ENCODE data around the gene TMEM259. TPM values are rescaled to one million over a fixed set of nuclear protein-coding genes. Genes with fewer than 3 reads are reported as not detected.

TMEM259 gene
- total and polyA plus RNA-seq, 8 donors = 59.7 to 536 (median 238) TPM

DNA sequence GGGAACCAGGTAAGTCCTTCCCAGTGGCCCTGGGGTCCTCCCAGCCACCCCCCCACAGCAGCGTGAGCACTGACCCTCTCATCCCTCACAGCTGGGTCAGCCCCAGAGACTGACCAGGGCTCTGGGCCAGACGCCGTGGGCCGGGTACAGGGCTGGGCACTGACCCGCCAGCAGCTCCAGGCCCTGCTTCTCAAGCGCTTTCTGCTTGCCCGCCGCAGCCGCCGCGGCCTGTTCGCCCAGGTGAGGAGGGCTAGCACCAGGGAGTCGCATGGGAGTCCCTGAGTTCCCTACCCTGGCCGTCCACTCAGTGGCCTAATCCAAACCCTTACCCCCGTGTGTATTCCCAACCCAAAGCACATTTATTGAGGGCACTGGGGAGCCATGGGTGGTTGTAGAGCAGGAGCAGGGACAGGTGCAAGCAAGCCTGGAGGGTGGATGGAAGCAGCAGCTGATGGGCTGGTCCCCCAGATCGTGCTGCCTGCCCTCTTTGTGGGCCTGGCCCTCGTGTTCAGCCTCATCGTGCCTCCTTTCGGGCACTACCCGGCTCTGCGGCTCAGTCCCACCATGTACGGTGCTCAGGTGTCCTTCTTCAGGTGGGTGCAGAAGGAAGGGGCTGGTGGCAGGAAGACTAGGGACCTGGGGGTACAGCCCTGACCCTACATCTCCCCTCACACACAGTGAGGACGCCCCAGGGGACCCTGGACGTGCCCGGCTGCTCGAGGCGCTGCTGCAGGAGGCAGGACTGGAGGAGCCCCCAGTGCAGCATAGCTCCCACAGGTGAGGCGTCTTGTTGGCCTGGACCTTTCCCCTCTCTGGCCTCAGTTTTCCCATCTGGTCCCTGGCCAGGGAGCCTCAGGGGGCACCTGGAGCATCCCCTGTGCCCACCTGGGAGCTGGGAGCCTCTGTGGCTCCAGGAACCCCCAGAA, 33.4 kb upstream of the TMEM259 start:
- H3K9me3 ChIP-seq = peaks cover 4 to 37% (median 29%) of the 10 kb centered on the region in 4 donors
- peaks cover 0 to 34% (median 12%) of the 10 kb centered on the region in 4 donors for H3K36me3 ChIP-seq
- WGBS, 5 donors = 87 to 94% (median 94%) methylated on average over 15 to 28 of the region's 28 CpGs

DNA sequence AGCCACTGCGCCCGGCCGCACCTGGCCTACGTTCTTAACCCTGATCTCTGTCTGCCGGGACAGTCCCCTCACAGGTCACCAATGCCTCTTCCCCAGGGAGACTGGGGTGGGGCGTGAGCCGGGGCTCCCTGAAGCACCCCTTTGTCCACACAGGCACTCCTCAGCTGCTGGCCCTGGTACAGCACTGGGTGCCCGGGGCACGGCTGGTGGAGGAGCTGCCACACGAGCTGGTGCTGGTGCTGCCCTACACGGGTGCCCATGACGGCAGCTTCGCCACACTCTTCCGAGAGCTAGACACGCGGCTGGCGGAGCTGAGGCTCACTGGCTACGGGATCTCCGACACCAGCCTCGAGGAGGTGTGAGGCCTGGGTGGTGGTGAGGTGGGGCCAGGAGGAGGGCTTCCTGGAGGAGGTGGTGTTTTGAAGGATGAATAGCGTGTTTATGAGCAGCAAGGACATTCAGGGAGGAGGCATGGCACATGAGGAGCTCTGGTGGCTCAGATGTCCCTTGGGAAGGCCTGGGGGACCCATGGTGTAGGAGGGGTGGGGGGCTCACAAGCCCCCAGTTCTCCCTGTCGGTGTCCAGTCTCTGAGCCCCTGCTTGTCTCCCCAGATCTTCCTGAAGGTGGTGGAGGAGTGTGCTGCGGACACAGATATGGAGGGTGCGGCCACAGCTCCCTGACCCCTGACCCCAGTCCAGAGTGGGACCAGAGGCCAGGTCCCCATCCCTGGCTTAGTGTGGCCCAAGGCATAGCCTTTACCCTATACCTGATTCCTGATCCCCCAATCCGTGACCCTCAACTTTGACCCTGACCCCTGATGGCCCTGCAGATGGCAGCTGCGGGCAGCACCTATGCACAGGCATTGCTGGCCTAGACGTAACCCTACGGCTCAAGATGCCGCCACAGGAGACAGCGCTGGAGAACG, 32.5 kb upstream of the TMEM259 start:
- DNase-seq = no peak
- intact Hi-C loops (cut with DNase I; ENCODE audit: low total_unique reads) = no loop called here
- 87 to 94% (median 92%) methylated on average over 25 to 31 of the region's 31 CpGs for WGBS, 5 donors

More for the DNA sequence above, 33.4 kb upstream of the TMEM259 start:
- Histone ChIP-seq H3K27me3 (no peaks in the 10 kb centered on the region), H3K4me3 (no peak overlapping the region), H3K27ac (no peak overlapping the region), H3K4me1 (no peaks in the 10 kb centered on the region)
- TF ChIP-seq, protein P1, sequence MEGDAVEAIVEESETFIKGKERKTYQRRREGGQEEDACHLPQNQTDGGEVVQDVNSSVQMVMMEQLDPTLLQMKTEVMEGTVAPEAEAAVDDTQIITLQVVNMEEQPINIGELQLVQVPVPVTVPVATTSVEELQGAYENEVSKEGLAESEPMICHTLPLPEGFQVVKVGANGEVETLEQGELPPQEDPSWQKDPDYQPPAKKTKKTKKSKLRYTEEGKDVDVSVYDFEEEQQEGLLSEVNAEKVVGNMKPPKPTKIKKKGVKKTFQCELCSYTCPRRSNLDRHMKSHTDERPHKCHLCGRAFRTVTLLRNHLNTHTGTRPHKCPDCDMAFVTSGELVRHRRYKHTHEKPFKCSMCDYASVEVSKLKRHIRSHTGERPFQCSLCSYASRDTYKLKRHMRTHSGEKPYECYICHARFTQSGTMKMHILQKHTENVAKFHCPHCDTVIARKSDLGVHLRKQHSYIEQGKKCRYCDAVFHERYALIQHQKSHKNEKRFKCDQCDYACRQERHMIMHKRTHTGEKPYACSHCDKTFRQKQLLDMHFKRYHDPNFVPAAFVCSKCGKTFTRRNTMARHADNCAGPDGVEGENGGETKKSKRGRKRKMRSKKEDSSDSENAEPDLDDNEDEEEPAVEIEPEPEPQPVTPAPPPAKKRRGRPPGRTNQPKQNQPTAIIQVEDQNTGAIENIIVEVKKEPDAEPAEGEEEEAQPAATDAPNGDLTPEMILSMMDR (IDR thresholded peaks at IDR 0.05) = no peak
- TF ChIP-seq POLR2A (IDR thresholded peaks at IDR 0.05) (no peak), EP300 (IDR thresholded peaks at IDR 0.05) (no peak), POLR2AphosphoS5 (IDR thresholded peaks at IDR 0.05) (no peak)
- DNase-seq = no peak
- intact Hi-C loops (cut with DNase I; ENCODE audit: low total_unique reads) = no loop called here

DNA sequence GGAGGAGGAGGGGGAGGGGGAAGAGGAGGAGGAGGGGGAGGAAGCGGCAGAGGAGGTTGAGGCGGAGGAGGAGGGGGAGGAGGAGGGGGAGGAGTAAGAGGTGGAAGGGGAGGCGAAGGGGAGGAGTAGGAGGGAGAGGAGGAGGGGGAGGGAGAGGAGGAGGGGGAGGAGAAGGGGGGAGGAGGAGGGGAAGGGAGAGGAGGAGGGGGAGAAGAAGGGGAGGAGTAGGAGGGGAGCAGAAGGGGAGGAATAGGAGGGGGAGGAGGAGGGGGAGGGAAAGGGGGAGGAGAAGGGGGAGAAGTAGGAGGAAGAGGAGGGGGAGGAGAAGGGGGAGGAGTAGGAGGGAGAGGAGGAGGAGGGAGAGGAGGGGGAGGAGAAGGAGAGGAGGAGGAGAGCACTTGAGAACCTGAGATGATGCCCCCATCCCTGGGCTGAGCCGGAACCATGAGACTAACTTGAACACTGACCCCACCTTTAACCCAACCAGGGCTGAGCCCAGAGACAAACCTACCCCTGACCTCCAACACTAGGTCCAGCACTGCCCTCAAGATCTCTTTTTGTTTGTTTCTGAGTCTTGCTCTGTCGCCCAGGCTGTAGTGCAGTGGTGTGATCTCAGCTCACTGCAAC, 31.5 kb upstream of the TMEM259 start:
- 62 to 83% (median 71%) methylated on average over 1 to 4 of the region's 5 CpGs for WGBS, 5 donors
- Histone ChIP-seq H3K27ac (no peak overlapping the region), H3K36me3 (peaks cover 0 to 29% (median 6%) of the 10 kb centered on the region in 4 donors), H3K4me3 (no peak overlapping the region), H3K4me1 (peaks cover 0 to 4% (median 0%) of the 10 kb centered on the region in 4 donors), H3K27me3 (no peaks in the 10 kb centered on the region), H3K9me3 (peaks cover 0 to 19% (median 13%) of the 10 kb centered on the region in 4 donors)
- no peak for DNase-seq
- intact Hi-C loops (cut with DNase I; ENCODE audit: low total_unique reads) = no loop called here
- TF ChIP-seq POLR2AphosphoS5 (IDR thresholded peaks at IDR 0.05) = no peak
- TF ChIP-seq, protein P1 (IDR thresholded peaks at IDR 0.05) = no peak
- TF ChIP-seq EP300 (IDR thresholded peaks at IDR 0.05) = no peak
- no peak for TF ChIP-seq POLR2A (IDR thresholded peaks at IDR 0.05)

More for the DNA sequence above, 32.5 kb upstream of the TMEM259 start:
- Histone ChIP-seq H3K4me1 (no peaks in the 10 kb centered on the region), H3K27ac (no peak overlapping the region), H3K36me3 (peaks cover 0 to 29% (median 9%) of the 10 kb centered on the region in 4 donors), H3K4me3 (no peak overlapping the region), H3K27me3 (no peaks in the 10 kb centered on the region), H3K9me3 (peaks cover under 1 to 29% (median 22%) of the 10 kb centered on the region in 4 donors)
- no peak for TF ChIP-seq POLR2A (IDR thresholded peaks at IDR 0.05)
- TF ChIP-seq POLR2AphosphoS5 (IDR thresholded peaks at IDR 0.05) = no peak
- TF ChIP-seq, protein P1 (IDR thresholded peaks at IDR 0.05) = no peak
- TF ChIP-seq EP300 (IDR thresholded peaks at IDR 0.05) = no peak
